Breast epithelium (tissue), 3 donors: Measurements from ENCODE around the gene AKR1C3.

Experiments
- CTCF ChIP-seq, 3 donors: fragments of 450-650 bp; IDR thresholded peaks; one replicate each; pipeline ENCODE4 v1.5.1; 2016 to 2017; ENCODE audit warnings: antibody characterized with exemption in 3 of 3, mild to moderate bottlenecking in 3 of 3, moderate library complexity in 3 of 3
- POLR2A ChIP-seq: fragments of 450-650 bp; IDR thresholded peaks from one replicate; pipeline ENCODE4 v1.6.1; 2016; ENCODE audit warnings: antibody characterized with exemption, mild to moderate bottlenecking, moderate library complexity
- POLR2AphosphoS5 ChIP-seq, 3 donors: sonication (generic); formaldehyde crosslinking; IDR thresholded peaks; one replicate each; pipeline ENCODE4 v1.6.1; 2017; ENCODE audit warnings: antibody characterized with exemption in 3 of 3

GRCh38 chr10:5146920-5147254 is 52.7 kb downstream of the AKR1C3 start:
- TF ChIP-seq CTCF (IDR thresholded peaks at IDR 0.05) (no peak), POLR2A (no peak), POLR2AphosphoS5 (IDR thresholded peaks at IDR 0.05) (no peak)
